Peyer's patch (tissue), 4 donors: ENCODE measurements around the gene SMYD2. TPM values are rescaled to one million over a fixed set of nuclear protein-coding genes. Genes with fewer than 3 reads are reported as not detected.

Experiments used
- DNase-seq, 3 donors: peaks; one replicate each; pipeline ENCODE4 v3.0.0-alpha.2; 2017 to 2019
- H3K27ac ChIP-seq, 4 donors: fragments of 200-600 bp; sonication (generic); one replicate each; pipeline ENCODE4 v1.5.1; 2016 to 2019
- H3K27me3 ChIP-seq, 2 donors: fragments of 200-600 bp; sonication (generic); one replicate each; pipeline ENCODE4 v1.5.1; 2019
- H3K36me3 ChIP-seq, 3 donors: fragments of 200-600 bp; sonication (generic); one replicate each; pipeline ENCODE4 v1.5.1; 2016 to 2019
- H3K4me1 ChIP-seq, 4 donors: fragments of 200-600 bp; sonication (generic); one replicate each; pipeline ENCODE4 v1.5.1; 2016 to 2019
- H3K4me3 ChIP-seq, 4 donors: fragments of 200-600 bp; sonication (generic); 1 replicate in 3 of 4; 2 replicates in 1 of 4; pipeline ENCODE4 v1.5.1; 2016 to 2019; ENCODE audit warnings: mild to moderate bottlenecking in 1 of 4
- H3K9me3 ChIP-seq, 4 donors: fragments of 200-600 bp; sonication (generic); one replicate each; pipeline ENCODE4 v1.5.1; 2016 to 2019; ENCODE audit warnings: mild to moderate bottlenecking in 1 of 4
- POLR2A ChIP-seq, 2 donors: fragments of 450-650 bp; IDR thresholded peaks; one replicate each; pipeline ENCODE4 v1.5.1; 2017; ENCODE audit warnings: antibody characterized with exemption in 2 of 2, mild to moderate bottlenecking in 2 of 2, moderate library complexity in 2 of 2
- total RNA-seq, 4 donors: library from RNA; depleted of rRNA; stranded (reverse); fragments of >200 nt; gene quantifications; one replicate each; pipeline ENCODE4 v1.1.0, GENCODE V29; 2016
- TF ChIP-seq, protein P1 (sequence below), 6 experiments: fragments of 450-650 bp in 4 of 6; fragments of 200-600 bp in 2 of 6; sonication (generic) in 1 of 6; IDR thresholded peaks; one replicate each; pipeline ENCODE4 v1.5.1; 2017 to 2019; ENCODE audit warnings: antibody characterized with exemption in 6 of 6, mild to moderate bottlenecking in 3 of 6, moderate library complexity in 1 of 6

Gene SMYD2
- total RNA-seq, 4 donors from 2014 or later, result 13.2 to 40.1 (median 25.1) TPM

DNA sequence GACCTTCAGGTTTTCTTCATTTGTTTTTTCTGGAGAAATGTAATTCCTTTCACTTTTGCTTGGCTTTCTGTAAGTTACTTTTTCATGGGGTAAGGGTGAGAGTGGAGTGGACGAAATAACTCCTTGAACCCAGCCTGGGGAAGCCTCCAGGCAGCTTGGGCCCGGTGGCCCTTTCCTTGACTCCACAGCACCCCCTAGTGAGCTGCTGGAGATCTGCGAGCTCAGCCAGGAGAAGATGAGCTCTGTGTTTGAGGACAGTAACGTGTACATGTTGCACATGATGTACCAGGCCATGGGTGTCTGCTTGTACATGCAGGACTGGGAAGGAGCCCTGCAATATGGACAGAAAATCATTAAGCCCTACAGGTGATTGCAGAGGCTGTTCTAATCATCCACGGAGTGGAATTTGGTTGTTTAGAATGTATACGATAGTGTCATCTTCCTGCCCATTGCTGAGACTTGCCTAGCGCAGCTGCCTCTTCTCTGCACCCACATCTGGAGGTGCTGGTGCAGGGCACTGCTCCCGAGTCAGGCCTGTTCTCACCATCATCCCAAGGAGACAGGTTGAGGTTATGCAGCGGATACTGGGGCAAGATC, 51.0 kb downstream of the SMYD2 start:
- Histone ChIP-seq H3K27me3 (no peaks in the 10 kb centered on the region), H3K27ac (no peak overlapping the region)
- peak in 2 of 3 donors; percentile 27 to 71 for DNase-seq

DNA sequence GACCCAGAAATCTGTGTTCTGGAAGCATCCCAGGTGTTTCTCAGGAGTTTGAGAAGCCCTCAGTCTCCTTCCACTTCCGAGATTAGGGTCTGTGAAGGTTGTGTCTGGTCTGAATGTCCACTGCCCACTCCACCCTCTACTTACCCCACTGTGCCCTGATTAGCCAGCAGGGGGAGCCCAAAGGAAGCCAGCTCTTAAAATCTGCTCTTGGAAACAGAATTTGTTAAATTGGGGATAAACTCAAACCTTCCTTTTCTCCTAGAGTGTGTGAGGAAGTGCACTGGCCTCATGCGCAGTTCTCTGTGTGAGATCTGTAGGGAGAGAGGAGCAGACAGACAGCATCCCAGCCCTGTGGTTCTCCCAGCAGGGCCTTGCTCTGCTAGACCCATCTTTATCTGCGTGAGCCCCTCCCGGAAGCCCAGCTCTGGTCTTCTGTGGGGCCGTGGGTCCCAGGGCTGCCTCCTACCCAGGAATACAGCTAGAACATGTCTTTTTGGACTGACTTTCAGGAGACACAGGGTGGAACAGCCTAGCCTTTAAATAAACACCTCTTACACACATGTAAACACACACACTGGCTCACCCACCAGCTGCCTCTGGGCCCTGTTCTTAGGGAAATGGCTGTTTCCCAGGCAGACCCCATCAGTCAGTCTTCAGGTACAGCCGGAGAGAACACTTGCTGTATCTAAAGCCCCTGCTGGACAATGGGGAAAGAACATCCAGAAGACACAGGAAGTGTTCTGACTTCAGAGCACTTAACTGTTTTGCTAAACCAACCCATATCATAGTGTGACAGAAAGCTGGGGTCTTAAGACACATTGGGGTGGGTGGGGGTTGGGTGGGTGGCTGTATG, 52.2 kb downstream of the SMYD2 start:
- H3K36me3 ChIP-seq, result no peaks in the 10 kb centered on the region
- H3K4me3 ChIP-seq, result no peak overlapping the region
- TF ChIP-seq, protein P1, sequence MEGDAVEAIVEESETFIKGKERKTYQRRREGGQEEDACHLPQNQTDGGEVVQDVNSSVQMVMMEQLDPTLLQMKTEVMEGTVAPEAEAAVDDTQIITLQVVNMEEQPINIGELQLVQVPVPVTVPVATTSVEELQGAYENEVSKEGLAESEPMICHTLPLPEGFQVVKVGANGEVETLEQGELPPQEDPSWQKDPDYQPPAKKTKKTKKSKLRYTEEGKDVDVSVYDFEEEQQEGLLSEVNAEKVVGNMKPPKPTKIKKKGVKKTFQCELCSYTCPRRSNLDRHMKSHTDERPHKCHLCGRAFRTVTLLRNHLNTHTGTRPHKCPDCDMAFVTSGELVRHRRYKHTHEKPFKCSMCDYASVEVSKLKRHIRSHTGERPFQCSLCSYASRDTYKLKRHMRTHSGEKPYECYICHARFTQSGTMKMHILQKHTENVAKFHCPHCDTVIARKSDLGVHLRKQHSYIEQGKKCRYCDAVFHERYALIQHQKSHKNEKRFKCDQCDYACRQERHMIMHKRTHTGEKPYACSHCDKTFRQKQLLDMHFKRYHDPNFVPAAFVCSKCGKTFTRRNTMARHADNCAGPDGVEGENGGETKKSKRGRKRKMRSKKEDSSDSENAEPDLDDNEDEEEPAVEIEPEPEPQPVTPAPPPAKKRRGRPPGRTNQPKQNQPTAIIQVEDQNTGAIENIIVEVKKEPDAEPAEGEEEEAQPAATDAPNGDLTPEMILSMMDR (IDR thresholded peaks at IDR 0.05), result peak; percentile 7 to 67 (median 62)
- no peak for TF ChIP-seq POLR2A (IDR thresholded peaks at IDR 0.05)
- DNase-seq, result peak in 2 of 3 donors; percentile 55 to 68
- no peaks in the 10 kb centered on the region for H3K4me1 ChIP-seq
- H3K27me3 ChIP-seq, result no peaks in the 10 kb centered on the region
- H3K9me3 ChIP-seq, result no peaks in the 10 kb centered on the region
- peak overlapping the region in 1 of 4 donors; percentile 4 for H3K27ac ChIP-seq

More for the DNA sequence above, 51.0 kb downstream of the SMYD2 start:
- H3K4me1 ChIP-seq, result no peaks in the 10 kb centered on the region
- no peaks in the 10 kb centered on the region for H3K36me3 ChIP-seq
- TF ChIP-seq, protein P1 (IDR thresholded peaks at IDR 0.05), result peak in 5 of 6 experiments; percentile 48 to 74 (median 60)
- no peak for TF ChIP-seq POLR2A (IDR thresholded peaks at IDR 0.05)
- H3K4me3 ChIP-seq, result no peak overlapping the region
- H3K9me3 ChIP-seq, result no peaks in the 10 kb centered on the region

DNA sequence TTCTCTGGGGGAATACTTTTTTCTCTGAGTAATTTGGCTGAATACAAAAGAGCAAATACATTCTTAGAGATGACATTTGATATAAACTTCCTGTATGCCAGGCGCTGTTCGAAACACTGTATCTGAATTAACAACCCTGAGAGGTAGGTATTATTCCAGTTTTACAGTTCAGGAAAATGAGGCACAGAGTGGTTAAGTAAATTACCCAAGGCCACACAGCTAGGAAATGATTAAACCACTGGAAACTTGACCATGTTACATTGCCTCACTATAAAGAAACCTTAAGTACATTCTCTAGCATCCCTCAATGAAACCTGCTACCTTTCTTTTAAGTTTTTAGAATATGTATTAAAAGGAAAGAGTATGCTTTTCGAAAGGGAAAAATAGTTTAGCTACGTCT, 54.6 kb downstream of the SMYD2 start:
- Histone ChIP-seq H3K4me1 (no peaks in the 10 kb centered on the region), H3K27me3 (no peaks in the 10 kb centered on the region), H3K27ac (no peak overlapping the region), H3K36me3 (no peaks in the 10 kb centered on the region), H3K9me3 (no peaks in the 10 kb centered on the region), H3K4me3 (no peak overlapping the region)
- TF ChIP-seq POLR2A (IDR thresholded peaks at IDR 0.05), result no peak
- TF ChIP-seq, protein P1 (IDR thresholded peaks at IDR 0.05), result no peak
- no peak for DNase-seq

DNA sequence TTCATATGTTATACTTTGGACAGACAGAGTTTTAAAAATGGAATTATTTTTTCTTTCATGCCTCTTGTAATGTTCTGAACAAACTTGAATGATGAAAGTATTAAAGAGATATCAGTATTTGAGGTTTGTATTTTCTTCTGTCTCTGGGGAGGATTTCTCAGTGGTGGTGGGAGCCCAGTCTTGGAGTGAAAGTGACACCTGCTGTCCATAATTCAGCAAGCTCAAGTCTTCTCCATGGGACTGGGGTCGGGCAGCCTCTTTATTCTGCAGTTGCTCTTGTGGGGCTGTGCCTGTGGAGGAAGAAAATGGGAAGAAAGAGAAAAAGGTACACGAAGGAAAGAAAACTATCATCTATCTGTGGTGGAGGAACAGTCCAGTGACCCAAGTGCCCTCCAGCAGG, 56.1 kb downstream of the SMYD2 start:
- TF ChIP-seq POLR2A (IDR thresholded peaks at IDR 0.05), result no peak
- TF ChIP-seq, protein P1 (IDR thresholded peaks at IDR 0.05), result no peak
- no peaks in the 10 kb centered on the region for H3K4me1 ChIP-seq
- no peak overlapping the region for H3K4me3 ChIP-seq
- H3K27me3 ChIP-seq, result no peaks in the 10 kb centered on the region
- no peak for DNase-seq
- H3K9me3 ChIP-seq, result no peaks in the 10 kb centered on the region
- peak overlapping the region in 1 of 4 donors; percentile 59 for H3K27ac ChIP-seq
- no peaks in the 10 kb centered on the region for H3K36me3 ChIP-seq

DNA sequence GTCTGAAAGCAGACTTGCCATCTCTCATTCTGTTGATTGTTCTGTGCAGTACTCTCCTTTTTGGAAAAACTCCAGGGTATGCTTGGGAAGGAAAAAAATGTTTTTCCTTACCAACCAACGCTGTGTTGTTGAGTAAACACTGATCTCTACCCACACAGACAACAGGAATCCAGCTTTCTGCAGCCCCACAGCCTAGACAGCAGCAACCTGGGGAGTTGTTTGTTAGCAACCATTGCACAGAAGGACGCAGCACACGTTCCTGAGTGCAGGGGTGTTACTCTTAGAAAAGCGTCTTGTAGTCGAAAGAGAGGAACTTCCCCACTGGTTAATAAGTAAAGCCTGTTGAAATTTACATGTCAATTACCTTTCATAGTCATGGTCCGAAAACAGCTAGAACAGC, 56.6 kb downstream of the SMYD2 start:
- DNase-seq, result no peak
- Histone ChIP-seq H3K27ac (peak overlapping the region in 1 of 4 donors; percentile 59), H3K4me3 (no peak overlapping the region)

More for the DNA sequence above, 56.6 kb downstream of the SMYD2 start:
- no peaks in the 10 kb centered on the region for H3K27me3 ChIP-seq
- no peaks in the 10 kb centered on the region for H3K4me1 ChIP-seq
- TF ChIP-seq, protein P1 (IDR thresholded peaks at IDR 0.05), result no peak
- no peak for TF ChIP-seq POLR2A (IDR thresholded peaks at IDR 0.05)
- H3K36me3 ChIP-seq, result no peaks in the 10 kb centered on the region
- H3K9me3 ChIP-seq, result no peaks in the 10 kb centered on the region
